ENCODE data around the gene TNIK. TPM values are rescaled to one million over a fixed set of nuclear protein-coding genes. Genes with fewer than 3 reads are reported as not detected.
A peak's percentile ranks its signal among the peaks of the same experiment; 100 is the strongest.

Gene TNIK
- total and polyA plus RNA-seq, 2 of the 4 experiments (the other 2 are of a cell fraction): 3.4 to 6.3 TPM

- no peak for TF ChIP-seq MAFK (IDR thresholded peaks at IDR 0.05; ENCODE audit: low read depth, low read length)
Measured at GRCh38 chr3:171380711-171381425, 79.3 kb downstream of the TNIK start (continued).

- Histone ChIP-seq H3K36me3 (ENCODE audit: control insufficient read depth, insufficient read depth, low read length) (no peaks in the 10 kb centered on the region), H3K4me2 (ENCODE audit: low read depth, low read length) (no peak overlapping the region), H4K20me1 (ENCODE audit: insufficient read depth, low read length) (no peaks in the 10 kb centered on the region), H2BK120ac (ENCODE audit: low read depth, low read length) (no peak overlapping the region), H4K91ac (ENCODE audit: insufficient read depth, low read depth, low read length) (no peak overlapping the region), H2AK9ac (replicated peaks; ENCODE audit: low read depth, low read length, poor library complexity) (no peak overlapping the region), H2BK15ac (ENCODE audit: low read depth, low read length) (no peak overlapping the region), H4K5ac (ENCODE audit: low read depth, low read length) (no peak overlapping the region), H3K27ac (ENCODE audit: insufficient read depth, low read length) (0 out of 2 replicates have a peak overlapping the region, but pooled peaks have one; percentile 31), H3K4me1 (ENCODE audit: control insufficient read depth, insufficient read depth, low read length) (peaks cover 18% of the 10 kb centered on the region), H3K14ac (replicated peaks; ENCODE audit: low read depth, low read length) (no peak overlapping the region), H3K79me1 (ENCODE audit: low read depth in 1 of 2, low read length in 2 of 2) (0 out of 4 replicates have a peak, but pooled peaks cover 0 to 6% of the 10 kb centered on the region in 2 experiments), H3K56ac (ENCODE audit: extremely low read depth, insufficient read depth, low read length) (no peak overlapping the region), H3K9me1 (ENCODE audit: insufficient read depth, low read length) (peaks cover 6% of the 10 kb centered on the region), H3K18ac (ENCODE audit: low read depth, low read length) (no peak overlapping the region), H2AFZ (replicated peaks; ENCODE audit: low read length, poor library complexity) (no peak overlapping the region), H2AK5ac (ENCODE audit: low read depth, low read length) (no peak overlapping the region), H2BK5ac (ENCODE audit: low read depth, low read length, poor library complexity, severe bottlenecking) (no peak overlapping the region), H3K27me3 (ENCODE audit: control insufficient read depth, insufficient read depth, low read length) (no peaks in the 10 kb centered on the region), H3K23ac (ENCODE audit: low read depth, low read length) (no peak overlapping the region), H3K4ac (ENCODE audit: low read depth, low read length) (no peak overlapping the region), H3K4me3 (ENCODE audit: insufficient read depth, low read depth, low read length) (no peak overlapping the region), H3K9ac (ENCODE audit: low read depth, low read length) (no peak overlapping the region), H3K9me3 (ENCODE audit: control insufficient read depth, insufficient read depth, low read length) (peaks cover 3% of the 10 kb centered on the region; the same call in 1 of the 2 replicates), H4K8ac (ENCODE audit: low read depth in 2 of 2, low read length in 2 of 2) (no peak overlapping the region), H2BK20ac (ENCODE audit: low read depth, low read length) (no peak overlapping the region)
- ChIA-PET CTCF (no interaction called here), POLR2A (ENCODE audit: unreplicated experiment) (no interaction called here)
- WGBS, 2 experiments (ENCODE audit: extremely low coverage in 2 of 2, insufficient read length in 1 of 2): 29% methylated on average over 1 of the region's 8 CpGs; no CpG with 5 or more reads in 1 of the 2 experiments
- intact Hi-C loops (cut with micrococcal nuclease): no loop called here
- no TSS peak for BruUV-seq (replicated peaks)
- no peak for ATAC-seq (ENCODE audit: low read depth)
- in situ Hi-C loops (cut with MboI; ENCODE audit: low sequenced_read_pairs): no loop called here
- no peak for DNase-seq
- dilution Hi-C loops (cut with HindIII; ENCODE audit: low sequenced_read_pairs, unreplicated experiment): no loop called here
- TF ChIP-seq MAFK (IDR thresholded peaks at IDR 0.05; ENCODE audit: low read depth, low read length) (no peak), MXI1 (IDR thresholded peaks at IDR 0.05; ENCODE audit: borderline replicate concordance, low read depth, low read length) (no peak), NFE2L2 (IDR thresholded peaks at IDR 0.05; ENCODE audit: low read depth, low read length) (no peak), RFX5 (IDR thresholded peaks at IDR 0.05; ENCODE audit: low read depth, low read length) (no peak), MAZ (IDR thresholded peaks at IDR 0.05; ENCODE audit: borderline replicate concordance, low read depth, low read length) (no peak), BHLHE40 (IDR thresholded peaks at IDR 0.05; ENCODE audit: low read depth, low read length) (no peak), USF2 (IDR thresholded peaks at IDR 0.05; ENCODE audit: low read depth, low read length) (no peak), FOS (IDR thresholded peaks at IDR 0.05; ENCODE audit: low read depth, low read length) (no peak), CTCF (conservative IDR thresholded peaks at IDR 0.05; ENCODE audit: low read depth, low read length) (no peak), POLR2A (IDR thresholded peaks at IDR 0.05; ENCODE audit: low read depth, low read length) (no peak), SMC3 (IDR thresholded peaks at IDR 0.05; ENCODE audit: low read depth, low read length) (no peak), CHD1 (IDR thresholded peaks at IDR 0.05; ENCODE audit: low read depth, low read length) (no peak), RCOR1 (IDR thresholded peaks at IDR 0.05; ENCODE audit: insufficient replicate concordance, low read length) (no peak), CEBPB (IDR thresholded peaks at IDR 0.05; ENCODE audit: low read depth, low read length) (no peak)
Measured at GRCh38 chr3:171379961-171380483, 80.2 kb downstream of the TNIK start.

Data from IMR-90 (cell line).